HG02981 (cell line): Measurements from ENCODE around the gene ABCB1.
A peak's percentile ranks its signal among the peaks of the same experiment; 100 is the strongest.

Source experiments
- ATAC-seq: cut with Tn5 transposase; IDR thresholded peaks from one replicate; pipeline ENCODE4 v1.9.1; 2021; ENCODE audit warnings: mild to moderate bottlenecking, moderate library complexity; ENCODE audit not compliant: unreplicated experiment

The ABCB1 gene

GRCh38 chr7:87600130-87601124 lies at the start of gene ABCB1:
TSS of gene ABCB1 (minus strand) at chr7:87600884. CDS start at chr7:87600184, 700 bp downstream.
- peak; percentile 44 for ATAC-seq

DNA sequence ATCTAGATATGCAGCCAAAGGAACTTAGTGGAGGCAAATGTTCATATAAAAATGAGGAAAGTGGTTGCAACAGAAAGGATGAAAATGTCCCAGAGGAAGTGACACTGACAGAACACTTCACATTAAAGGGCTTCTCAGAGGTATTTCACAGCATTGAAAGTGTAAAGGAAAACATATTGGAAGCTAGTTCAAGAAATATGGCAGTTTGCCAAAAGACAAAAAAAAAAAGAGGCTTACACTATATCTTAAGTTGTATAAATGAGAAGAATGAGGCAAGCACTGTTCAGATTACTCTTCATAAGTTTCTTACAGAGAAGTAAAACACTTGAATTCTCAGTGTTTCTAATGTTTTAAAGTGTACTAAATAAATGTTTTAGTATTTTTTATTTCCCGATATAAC lies 47.6 kb upstream of the ABCB1 start:
- ATAC-seq = no peak

GRCh38 chr7:87645446-87645845 lies 44.8 kb upstream of the ABCB1 start:
- no peak for ATAC-seq

DNA sequence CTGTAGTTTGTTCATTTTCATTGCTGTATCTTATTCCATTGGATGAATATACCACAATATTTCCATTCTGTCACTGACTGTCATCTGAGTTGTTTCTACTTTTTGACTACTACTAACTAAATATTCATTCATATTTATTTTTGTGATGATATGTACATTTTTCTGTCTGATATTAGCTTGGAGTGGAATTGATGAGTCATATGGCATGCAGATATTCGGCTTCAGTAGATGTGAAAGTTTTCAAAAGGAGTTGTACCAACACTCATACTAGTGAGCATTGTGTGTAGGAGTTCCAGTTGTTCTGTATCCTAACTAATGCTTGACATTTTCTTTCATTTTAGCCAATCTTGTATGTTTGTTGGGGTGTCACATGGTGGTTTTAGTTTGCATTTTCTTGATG lies 35.2 kb upstream of the ABCB1 start:
- no peak for ATAC-seq

DNA sequence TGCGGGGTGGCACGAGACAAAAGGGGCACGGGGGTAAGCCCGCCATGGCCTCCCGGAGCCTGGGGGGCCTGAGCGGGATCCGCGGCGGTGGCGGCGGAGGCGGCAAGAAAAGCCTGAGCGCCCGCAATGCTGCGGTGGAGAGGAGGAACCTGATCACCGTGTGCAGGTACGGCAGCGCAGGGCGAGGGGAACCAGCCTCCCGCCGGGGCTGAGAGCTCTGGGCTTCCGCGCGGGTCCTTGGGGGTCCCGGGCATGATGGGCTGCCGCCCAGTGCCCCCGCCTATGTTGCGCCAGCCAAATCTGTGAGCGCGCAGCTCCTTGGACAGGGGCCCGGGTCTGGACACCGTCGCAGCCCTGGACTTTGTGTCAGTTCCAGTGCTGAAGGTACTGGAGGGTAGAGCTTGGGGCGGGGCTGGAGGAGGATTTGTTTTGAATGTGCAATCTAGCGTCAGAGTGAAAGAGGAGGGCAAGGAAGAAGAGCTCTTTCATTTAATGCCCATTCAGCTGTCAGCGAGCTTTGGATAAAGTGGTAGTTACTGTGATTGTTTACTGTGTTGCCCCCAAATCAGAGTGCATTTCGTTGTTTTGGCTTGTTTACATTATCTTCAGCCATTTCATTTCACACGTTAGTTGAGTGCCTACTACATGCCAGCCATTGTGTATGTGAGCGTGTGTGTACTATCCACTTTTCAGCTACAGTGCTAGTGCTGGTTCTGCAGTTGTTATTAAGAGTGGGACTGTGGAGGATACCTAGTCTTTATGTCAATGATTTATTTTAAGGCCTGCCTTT lies 28.3 kb upstream of the ABCB1 start:
- no peak for ATAC-seq

DNA sequence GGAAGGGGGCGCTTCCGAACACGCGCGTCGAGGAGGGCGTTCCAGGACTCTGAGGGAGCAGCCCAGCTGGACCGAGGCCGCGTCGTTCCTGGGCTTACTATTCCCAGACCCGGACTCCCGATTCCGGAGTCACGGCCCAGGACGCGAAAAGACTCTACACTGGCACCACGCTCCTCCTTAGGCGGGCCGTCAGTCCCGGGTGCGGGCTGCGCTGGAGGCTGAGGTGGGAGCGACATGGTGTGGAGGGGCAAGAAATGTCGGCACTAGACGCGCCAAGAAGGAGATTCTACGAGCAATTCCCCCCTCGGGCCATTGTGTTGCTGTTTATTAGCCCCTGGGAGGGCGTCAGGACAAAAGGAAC lies 26.9 kb upstream of the ABCB1 start:
- peak; percentile 1 for ATAC-seq

DNA sequence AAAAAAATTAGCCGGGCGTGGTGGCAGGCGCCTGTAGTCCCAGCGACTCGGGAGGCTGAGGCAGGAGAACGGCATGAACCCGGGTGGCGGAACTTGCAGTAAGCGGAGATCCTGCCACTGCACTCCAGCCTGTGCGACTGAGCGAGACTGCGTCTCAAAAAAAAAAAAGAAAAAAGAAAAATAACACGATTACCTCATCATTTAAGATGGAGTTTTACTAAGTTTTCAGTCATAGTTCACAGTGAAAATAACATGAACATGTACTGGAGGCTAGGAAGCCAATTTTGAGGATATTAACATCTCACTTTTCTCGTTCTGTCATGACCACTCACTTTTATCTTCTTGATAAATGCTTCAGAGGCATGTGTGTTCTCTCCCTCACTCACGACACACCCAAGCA lies 24.4 kb upstream of the ABCB1 start:
- ATAC-seq = no peak

- no peak for ATAC-seq
Measured at GRCh38 chr7:87624628-87625027, 23.9 kb upstream of the ABCB1 start.

DNA sequence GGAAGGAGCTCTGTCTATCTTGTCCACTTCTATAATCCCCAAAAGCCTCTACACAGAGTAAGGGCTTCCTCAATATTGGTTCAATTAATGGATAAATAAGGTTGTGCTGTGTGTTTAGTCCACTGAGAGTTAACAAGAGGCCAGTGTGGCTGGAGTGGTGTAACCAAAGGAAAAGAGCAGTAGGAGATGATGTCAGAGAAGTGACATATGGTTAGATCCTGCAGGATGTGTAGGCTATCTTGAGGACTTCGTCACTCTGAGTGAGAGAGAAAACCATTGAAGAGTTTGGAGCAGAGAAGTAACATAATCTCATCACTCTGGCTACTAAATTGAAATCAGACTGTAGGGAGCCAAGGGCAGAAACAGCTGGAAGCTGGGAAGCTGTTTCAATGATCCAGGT lies 14.5 kb upstream of the ABCB1 start:
- ATAC-seq = no peak

GRCh38 chr7:87609916-87610315 lies 9.2 kb upstream of the ABCB1 start:
- no peak for ATAC-seq

DNA sequence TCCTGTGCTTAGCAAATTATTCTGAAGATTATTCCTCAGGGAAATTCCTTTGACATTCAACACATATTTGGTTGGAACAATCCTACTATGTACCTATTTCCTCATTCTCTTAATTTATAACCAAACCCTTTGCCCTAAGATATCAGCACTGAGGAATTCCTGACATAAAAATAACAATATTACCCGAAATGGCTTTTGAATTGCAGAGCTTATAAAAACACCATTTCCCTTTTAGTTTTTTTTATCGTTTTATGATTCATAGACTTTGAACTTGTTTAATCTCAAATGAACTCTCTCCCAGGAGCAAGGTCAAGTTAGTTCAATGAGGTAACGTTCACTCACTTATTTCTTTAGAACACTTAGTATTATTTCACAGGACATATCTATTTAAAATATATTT lies 7.7 kb upstream of the ABCB1 start:
- no peak for ATAC-seq

GRCh38 chr7:87604264-87604663 lies 3.6 kb upstream of the ABCB1 start:
- ATAC-seq = no peak

DNA sequence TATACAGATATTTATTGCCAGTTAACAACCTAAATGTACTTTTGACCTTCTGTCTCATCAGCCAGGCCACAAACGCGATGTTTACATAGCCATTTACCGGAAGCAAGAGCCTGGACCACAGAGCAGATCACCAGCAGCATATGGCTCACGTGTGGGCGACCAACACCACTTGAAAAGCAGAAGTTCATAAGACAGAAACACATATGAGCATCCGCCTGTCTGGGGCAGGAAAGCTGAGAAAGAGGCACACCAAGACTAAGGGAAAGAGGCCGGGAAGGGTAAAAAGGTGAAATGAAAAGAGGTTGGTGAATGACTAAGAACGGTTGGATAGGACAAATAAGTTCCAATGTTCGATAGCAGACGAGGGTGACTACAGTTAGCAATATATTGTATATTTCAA lies 1.3 kb downstream of the ABCB1 start:
- peak; percentile 97 for ATAC-seq

- no peak for ATAC-seq
Measured at GRCh38 chr7:87598234-87599009, 2.3 kb downstream of the ABCB1 start.

GRCh38 chr7:87596696-87597095 lies 4.0 kb downstream of the ABCB1 start:
- ATAC-seq = no peak

DNA sequence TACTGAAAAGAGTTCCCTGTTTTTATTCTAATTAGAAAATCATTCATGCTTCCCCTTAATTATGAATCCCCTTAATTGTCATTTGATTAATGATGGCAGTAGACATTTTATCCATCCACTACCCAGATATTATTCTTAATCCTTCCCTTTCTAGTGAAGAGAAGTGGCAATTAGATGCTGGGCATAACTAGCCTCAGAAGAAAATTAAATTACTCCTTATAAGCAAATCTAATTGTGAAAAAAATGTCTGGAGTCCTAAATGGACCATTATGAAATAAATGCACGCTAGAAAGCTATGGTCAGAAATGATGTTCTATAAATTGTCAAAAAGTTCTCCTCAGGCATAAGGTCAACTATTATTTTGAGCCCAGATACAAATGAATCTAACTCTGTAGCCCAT lies 4.5 kb downstream of the ABCB1 start:
- ATAC-seq = no peak

GRCh38 chr7:87592300-87592699 lies 8.4 kb downstream of the ABCB1 start:
- no peak for ATAC-seq

GRCh38 chr7:87591211-87591610 lies 9.5 kb downstream of the ABCB1 start:
- ATAC-seq = no peak

DNA sequence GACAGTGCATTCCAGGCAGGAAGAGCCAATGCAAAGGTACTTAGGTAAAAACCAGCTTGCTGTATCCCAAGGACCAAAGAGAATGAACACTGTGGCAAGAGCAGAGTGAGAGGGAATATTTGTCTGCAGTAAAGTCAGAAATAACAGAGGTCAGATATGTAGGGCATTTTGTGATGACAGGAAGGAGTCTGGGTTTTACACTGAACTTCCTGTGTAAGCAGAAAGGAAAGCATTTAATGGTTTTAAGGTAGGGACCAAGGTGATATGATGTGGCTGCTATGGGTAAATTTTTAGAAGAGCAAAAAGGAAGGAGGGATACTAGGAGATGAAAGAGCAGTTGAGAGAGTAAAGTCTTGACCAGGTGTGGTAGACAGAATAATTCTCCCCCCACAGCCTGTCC lies 10.1 kb downstream of the ABCB1 start:
- no peak for ATAC-seq

DNA sequence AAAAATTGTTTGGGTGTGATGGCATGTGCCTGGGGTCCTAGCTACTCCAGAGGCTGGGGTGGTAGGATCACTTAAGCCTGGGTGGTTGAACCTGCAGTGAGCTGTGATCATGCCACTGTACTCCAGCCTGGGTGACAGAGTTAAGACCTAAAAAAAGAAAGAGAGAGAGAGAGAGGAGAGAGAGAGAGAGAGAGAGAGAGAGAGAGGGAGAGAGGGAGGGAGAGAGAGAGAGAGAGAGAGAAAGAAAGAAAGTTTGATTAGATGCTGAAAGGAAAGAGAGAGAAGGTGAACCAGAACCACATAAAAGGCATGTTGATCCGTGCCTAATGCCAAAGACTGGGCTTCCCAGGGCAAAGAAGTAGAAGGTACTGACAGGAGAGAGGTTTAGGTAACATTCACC lies 11.1 kb downstream of the ABCB1 start:
- ATAC-seq = no peak

DNA sequence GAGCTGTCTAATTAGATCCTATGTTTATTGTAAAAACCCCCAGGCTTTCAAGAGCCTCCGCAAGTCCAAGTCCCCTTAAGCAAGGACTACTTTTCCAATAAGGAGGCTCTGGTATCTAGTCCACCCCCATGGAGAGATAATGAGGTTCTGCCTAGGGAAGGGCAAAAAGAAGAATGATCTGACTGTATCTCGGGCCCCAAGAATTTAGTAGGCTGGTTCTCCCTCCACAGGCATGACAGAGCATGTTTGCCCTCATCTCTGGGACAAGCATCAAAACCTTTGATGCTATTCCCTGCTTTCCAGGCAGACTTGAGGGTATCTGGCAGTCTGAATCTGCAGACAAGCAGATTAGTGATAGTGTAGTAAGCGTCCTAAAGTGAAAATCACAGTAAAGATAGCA lies 19.0 kb downstream of the ABCB1 start:
- ATAC-seq = no peak
